C4-2B (cell line): Measurements from ENCODE around the gene PLD1.

ENCODE experiments used
- H3K27ac ChIP-seq: fragments of 450-650 bp; 2 replicates; pipeline ENCODE4 v1.5.1; 2017
- CTCF ChIP-seq: fragments of 450-650 bp; conservative IDR thresholded peaks from 2 replicates; pipeline ENCODE4 v1.5.1; 2017; ENCODE audit warnings: mild to moderate bottlenecking
- ZFX ChIP-seq: fragments of 450-650 bp; IDR thresholded peaks from 2 replicates; pipeline ENCODE4 v1.6.1; 2017

The PLD1 gene

GRCh38 chr3:171712171-171712938 lies 97.9 kb downstream of the PLD1 start:
- no peak overlapping the region for H3K27ac ChIP-seq
- TF ChIP-seq CTCF (no peak), ZFX (no peak)

DNA sequence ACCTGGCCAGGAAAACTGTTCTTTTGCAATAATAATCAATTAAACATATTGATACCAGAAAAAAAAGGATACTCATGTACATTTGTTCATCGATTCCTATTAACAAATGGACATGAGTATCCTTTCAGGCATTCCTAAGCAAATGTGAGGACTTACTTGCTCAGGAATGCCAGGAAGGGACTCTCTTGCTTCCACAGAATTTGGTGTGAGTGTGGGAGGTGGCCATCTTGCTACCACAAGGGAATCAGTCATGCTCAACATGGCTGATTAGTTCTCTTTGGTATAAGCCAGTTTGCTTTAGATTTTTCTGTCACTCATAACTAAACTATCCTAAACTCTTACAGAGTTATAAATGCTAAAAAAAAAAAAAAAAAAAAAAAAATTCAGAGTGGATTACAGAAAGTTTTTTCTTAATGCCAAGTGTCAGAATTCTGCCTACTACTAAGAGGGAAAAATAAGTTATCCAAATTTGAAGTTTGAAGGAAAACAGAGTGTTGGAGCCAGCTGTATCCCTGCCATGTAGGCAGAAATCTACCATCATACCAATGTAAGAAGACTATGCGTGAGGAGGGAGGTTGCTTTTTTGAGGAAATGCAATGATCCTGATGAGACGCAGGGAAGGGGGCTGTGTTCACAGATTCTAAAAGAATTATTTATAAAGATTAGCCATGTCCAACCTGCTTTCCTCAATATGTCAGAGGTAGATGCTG lies 98.7 kb downstream of the PLD1 start:
- TF ChIP-seq CTCF: no peak
- no peak for TF ChIP-seq ZFX
- no peak overlapping the region for H3K27ac ChIP-seq

- H3K27ac ChIP-seq: no peak overlapping the region
- TF ChIP-seq CTCF (no peak), ZFX (no peak)
These were observed 99.9 kb downstream of the PLD1 start for GRCh38 chr3:171710359-171710758.

DNA sequence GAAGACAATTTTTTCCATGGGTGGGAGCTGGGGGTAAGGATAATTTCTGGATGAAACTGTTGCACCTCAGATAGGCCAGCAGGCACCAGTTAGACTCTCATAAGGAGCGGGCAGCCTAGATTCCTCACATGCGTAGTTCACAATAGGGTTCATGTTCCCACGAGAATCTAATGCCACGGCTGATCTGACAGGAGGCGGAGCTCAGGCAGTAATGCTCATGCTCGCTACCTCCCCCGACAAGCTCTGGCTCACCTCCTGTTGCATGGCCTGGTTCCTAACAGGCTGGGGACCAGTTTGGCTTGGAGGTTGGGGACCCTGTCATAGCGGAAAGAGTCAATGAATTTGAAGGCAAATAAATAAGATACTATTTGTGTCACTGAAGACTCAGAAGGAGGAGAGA lies 105.5 kb downstream of the PLD1 start:
- TF ChIP-seq ZFX (no peak), CTCF (no peak)
- H3K27ac ChIP-seq: no peak overlapping the region

DNA sequence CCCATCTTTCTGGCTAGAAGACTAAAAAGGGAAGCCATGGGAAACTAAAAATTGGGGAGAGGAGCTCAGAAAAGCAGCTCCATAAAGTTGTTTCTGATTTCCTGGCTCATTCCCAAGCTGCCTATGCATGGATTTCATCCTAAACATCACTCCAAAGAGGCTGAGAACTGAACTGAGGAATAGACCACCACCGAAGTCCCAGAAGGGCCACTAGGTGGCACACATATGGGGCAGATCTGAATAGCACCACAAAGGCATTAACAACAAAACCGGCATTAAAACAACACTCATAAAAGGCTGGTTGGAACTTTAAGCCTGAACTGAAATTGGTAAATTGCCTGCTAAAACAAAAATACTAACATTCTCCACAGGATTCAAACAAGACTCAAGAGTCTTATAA lies 106.3 kb downstream of the PLD1 start:
- no peak overlapping the region for H3K27ac ChIP-seq
- TF ChIP-seq CTCF (peak; percentile 79), ZFX (no peak)

DNA sequence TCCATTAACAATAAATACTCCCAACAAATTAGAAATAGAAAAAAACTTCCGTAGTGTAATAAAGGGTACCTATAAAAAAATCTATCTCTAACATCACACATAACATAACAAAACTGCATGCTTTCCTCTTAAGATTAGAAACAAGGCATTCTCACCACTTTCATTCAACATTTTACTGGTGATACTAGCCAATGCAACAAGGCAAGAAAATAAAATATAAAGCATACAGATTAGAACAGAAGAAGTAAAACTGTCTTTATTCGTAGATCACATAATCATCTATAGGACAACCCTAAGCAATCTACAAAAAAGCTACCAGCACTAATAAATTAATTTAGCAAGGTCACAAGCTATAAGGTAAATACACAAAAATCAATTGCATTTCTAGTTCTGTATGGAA lies 107.1 kb downstream of the PLD1 start:
- no peak overlapping the region for H3K27ac ChIP-seq
- TF ChIP-seq CTCF (no peak), ZFX (no peak)

GRCh38 chr3:171700653-171701052 lies 109.6 kb downstream of the PLD1 start:
- H3K27ac ChIP-seq: no peak overlapping the region
- TF ChIP-seq ZFX (no peak), CTCF (no peak)
